HG03354 (cell line): Measurements from ENCODE around the gene DISP2.

Experiments
- ATAC-seq: cut with Tn5 transposase; IDR thresholded peaks from one replicate; pipeline ENCODE4 v1.9.1; 2021; ENCODE audit warnings: mild to moderate bottlenecking; ENCODE audit not compliant: unreplicated experiment, poor library complexity, severe bottlenecking

Gene DISP2

GRCh38 chr15:40410476-40410875 lies 52.5 kb downstream of the DISP2 start:
- no peak for ATAC-seq

- no peak for ATAC-seq
Measured at GRCh38 chr15:40412095-40412759, 54.2 kb downstream of the DISP2 start.

DNA sequence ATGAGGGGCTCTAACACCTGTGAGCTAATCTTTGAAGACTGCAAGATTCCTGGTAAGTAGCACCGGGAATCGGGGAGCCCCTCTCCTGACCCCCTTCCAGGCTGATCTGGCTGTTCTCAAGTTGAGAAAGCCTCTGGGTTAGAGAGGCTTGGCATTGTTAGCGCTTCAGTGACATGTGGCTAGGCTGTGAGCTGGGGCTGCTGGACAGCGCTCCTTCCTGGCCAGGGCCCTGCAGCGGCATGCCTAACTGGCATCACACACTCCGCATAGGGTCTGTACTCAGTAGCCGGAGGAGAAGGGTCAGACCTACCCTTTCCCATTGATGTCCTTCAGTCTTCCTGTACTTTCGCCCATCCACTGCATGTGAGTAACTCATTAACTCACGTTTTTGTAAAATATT lies 55.0 kb downstream of the DISP2 start:
- no peak for ATAC-seq

- no peak for ATAC-seq
Measured at GRCh38 chr15:40414816-40415215, 56.8 kb downstream of the DISP2 start.

- no peak for ATAC-seq
Measured at GRCh38 chr15:40415226-40415625, 57.2 kb downstream of the DISP2 start.

DNA sequence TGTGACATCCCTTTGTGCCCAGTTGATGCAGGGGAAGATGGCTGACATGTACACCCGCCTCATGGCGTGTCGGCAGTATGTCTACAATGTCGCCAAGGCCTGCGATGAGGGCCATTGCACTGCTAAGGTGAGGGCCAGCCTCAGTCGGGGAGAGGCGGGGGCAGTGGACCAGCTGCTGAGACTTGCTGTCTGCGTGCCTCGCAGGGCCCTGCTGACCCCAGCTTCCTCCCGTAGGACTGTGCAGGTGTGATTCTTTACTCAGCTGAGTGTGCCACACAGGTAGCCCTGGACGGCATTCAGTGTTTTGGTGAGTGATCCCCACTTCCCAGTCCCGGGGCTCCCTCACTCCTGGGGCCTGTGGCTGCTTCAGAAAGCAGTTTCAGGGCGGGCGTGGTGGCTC lies 58.0 kb downstream of the DISP2 start:
- no peak for ATAC-seq

DNA sequence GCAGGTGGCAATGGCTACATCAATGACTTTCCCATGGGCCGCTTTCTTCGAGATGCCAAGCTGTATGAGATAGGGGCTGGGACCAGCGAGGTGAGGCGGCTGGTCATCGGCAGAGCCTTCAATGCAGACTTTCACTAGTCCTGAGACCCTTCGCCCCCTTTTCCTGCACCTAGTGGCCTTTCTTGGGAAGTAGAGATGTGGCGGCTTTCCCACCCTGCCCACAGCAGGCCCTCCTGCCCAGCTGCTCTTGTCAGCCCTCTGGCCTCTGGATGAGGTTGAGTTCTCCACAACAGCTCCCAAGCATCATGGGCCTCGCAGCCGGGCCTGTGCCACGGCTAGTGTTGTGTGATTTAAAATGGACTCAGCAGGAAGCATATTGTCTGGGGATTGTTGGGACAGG lies 60.1 kb downstream of the DISP2 start:
- no peak for ATAC-seq

GRCh38 chr15:40420071-40420713 lies 62.2 kb downstream of the DISP2 start:
- no peak for ATAC-seq

GRCh38 chr15:40420793-40421192 lies 62.8 kb downstream of the DISP2 start:
- ATAC-seq: no peak

DNA sequence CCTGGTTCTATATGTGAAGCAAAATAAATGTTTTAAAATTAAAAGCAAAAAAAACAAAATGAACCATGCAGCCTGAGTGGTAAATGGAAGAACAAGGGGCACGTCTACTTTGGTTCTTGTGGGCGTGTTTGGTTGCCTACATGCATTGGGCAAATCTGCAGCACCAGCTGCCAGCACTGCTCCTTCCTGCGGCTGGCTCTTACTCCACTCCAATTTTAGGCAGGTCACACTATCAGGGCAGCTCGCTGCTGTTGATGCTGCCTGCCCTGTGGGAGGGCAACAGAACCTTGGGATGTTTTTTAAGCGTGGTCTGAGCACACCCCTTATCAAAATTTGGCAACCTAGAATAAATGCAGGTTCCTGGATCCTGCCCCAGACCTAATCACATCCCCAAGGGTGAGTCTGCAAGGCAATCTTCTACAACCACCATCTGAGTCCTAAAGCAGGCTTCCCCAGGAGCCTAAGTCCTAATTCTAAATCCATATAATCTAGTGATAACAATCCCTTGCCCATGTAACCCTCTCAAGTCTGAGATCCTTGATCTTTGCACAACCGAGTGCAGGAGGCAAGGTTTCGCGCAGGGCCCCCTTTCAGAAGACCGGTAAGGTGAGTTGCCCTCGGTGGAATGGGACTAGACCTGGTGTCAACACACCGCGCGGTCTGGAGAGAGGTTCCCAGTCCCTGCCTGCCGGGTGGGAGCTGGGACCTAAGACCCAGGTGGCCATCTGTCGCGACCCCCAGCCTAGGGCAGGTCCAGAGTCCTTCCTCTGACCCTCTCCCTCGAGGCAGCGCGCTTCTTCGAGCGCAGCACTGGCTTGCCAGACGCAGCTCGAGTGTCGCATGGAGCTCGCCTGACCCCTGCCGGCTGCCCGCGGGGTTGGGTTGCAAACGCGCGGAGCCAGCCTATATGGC lies 63.5 kb downstream of the DISP2 start:
- peak; percentile 85 for ATAC-seq

DNA sequence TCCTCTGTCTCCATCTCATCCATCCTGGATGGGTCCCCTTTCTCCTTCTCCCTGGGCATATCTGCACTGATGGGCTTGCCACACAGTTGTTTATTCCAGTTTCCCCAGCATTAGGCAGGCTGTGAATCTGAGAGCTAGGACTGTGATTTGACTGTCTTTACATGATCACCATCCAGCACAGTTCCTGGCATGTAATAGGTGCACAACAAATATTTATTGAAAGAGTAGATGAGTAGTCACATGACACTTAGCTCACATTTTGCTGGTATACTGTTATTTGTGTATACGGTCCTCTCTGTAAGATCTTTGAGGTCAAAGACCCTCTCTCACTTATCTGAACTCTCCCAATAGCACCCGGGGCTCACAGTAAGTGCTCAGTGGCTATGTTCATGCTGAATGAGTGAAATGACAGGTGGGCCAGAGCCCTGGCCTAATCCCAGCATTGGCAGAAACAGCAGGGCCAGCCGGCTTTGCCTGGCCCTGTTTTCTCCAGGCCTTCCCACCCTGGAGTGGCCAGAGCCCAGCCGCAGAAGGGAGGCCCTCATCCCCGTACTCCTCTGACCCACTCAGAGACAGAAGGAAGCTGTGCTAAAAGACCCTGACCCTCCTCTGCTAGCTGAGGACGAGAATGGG lies 66.6 kb downstream of the DISP2 start:
- ATAC-seq: no peak

- ATAC-seq: no peak
Measured at GRCh38 chr15:40425681-40426080, 67.7 kb downstream of the DISP2 start.

GRCh38 chr15:40427188-40427587 lies 69.2 kb downstream of the DISP2 start:
- ATAC-seq: no peak

GRCh38 chr15:40428185-40428584 lies 70.2 kb downstream of the DISP2 start:
- ATAC-seq: no peak
